ACC112 (cell line): ENCODE data around the gene TNNC2.
"Not testable (repeated sequence)": the region's sequence is repeated elsewhere in the genome, so short reads cannot be mapped to it uniquely, and the experiment has no call there.

Experiments
- H2AFZ ChIP-seq: fragments of 200-600 bp; sonication (generic); one replicate; pipeline ENCODE4 v1.6.0; 2017; ENCODE audit warnings: antibody characterized with exemption, low read length; ENCODE audit not compliant: unreplicated experiment
- H3K27ac ChIP-seq: fragments of 200-600 bp; sonication (generic); 2 replicates; pipeline ENCODE4 v1.5.1; 2014; ENCODE audit warnings: low read depth, mild to moderate bottlenecking, antibody characterized with exemption, low read length, moderate library complexity
- H3K27me3 ChIP-seq: fragments of 200-600 bp; sonication (generic); 2 replicates; pipeline ENCODE4 v1.6.1; 2014; ENCODE audit warnings: mild to moderate bottlenecking, antibody characterized with exemption, low read length, moderate library complexity, mixed read lengths; ENCODE audit not compliant: insufficient read depth
- H3K36me3 ChIP-seq: fragments of 200-600 bp; sonication (generic); 2 replicates; pipeline ENCODE4 v1.6.1; 2016; ENCODE audit warnings: mild to moderate bottlenecking, antibody characterized with exemption, low read length, moderate library complexity, mixed read lengths; ENCODE audit not compliant: insufficient read depth
- H3K4me1 ChIP-seq: fragments of 200-600 bp; sonication (generic); one replicate; pipeline ENCODE4 v1.6.1; 2016; ENCODE audit warnings: low read length, mixed read lengths; ENCODE audit not compliant: insufficient read depth, unreplicated experiment, control insufficient read depth
- H3K4me3 ChIP-seq: fragments of 200-600 bp; sonication (generic); 2 replicates; pipeline ENCODE4 v1.5.1; 2014; ENCODE audit warnings: mild to moderate bottlenecking, low read depth, low read length
- H3K79me2 ChIP-seq: fragments of 200-600 bp; sonication (generic); one replicate; pipeline ENCODE4 v1.6.0; 2016; ENCODE audit warnings: low read length; ENCODE audit not compliant: control insufficient read depth, unreplicated experiment, insufficient read depth

Gene TNNC2

GRCh38 chr20:45833883-45834796 lies 7.0 kb upstream of the TNNC2 start:
- Histone ChIP-seq H3K36me3 (no peaks in the 10 kb centered on the region), H2AFZ (peak overlapping the region; percentile 73), H3K27ac (peak overlapping the region; percentile 82), H3K4me1 (peaks cover 25% of the 10 kb centered on the region), H3K79me2 (peaks cover 16% of the 10 kb centered on the region), H3K27me3 (no peaks in the 10 kb centered on the region), H3K4me3 (peak overlapping the region; percentile 88)

- H3K4me1 ChIP-seq = peaks cover 25% of the 10 kb centered on the region
- peak within 1 kb of the TSS; percentile 82 for H3K27ac ChIP-seq
- H3K79me2 ChIP-seq = peaks cover 16% of the 10 kb centered on the region
- H3K36me3 ChIP-seq = no peaks in the 10 kb centered on the region
- H2AFZ ChIP-seq = peak within 1 kb of the TSS; percentile 73
- H3K4me3 ChIP-seq = peak within 1 kb of the TSS; percentile 88
- no peaks in the 10 kb centered on the region for H3K27me3 ChIP-seq
Observed at GRCh38 chr20:45833030-45833882, 6.1 kb upstream of the TNNC2 start, which contains the start of gene SNX21. SNX21 (plus strand) TSS chr20:45833799; CDS start chr20:45833920, 121 bp downstream.

GRCh38 chr20:45832619-45833018 lies 5.5 kb upstream of the TNNC2 start:
- no peak overlapping the region for H3K4me3 ChIP-seq
- no peak overlapping the region for H2AFZ ChIP-seq
- peak overlapping the region; percentile 82 for H3K27ac ChIP-seq
- H3K36me3 ChIP-seq = no peaks in the 10 kb centered on the region
- H3K79me2 ChIP-seq = peaks cover 16% of the 10 kb centered on the region
- peaks cover 25% of the 10 kb centered on the region for H3K4me1 ChIP-seq
- H3K27me3 ChIP-seq = no peaks in the 10 kb centered on the region

GRCh38 chr20:45829673-45830106 lies 2.6 kb upstream of the TNNC2 start:
- H3K27ac ChIP-seq, H3K27me3 ChIP-seq, H3K36me3 ChIP-seq, H3K79me2 ChIP-seq, H2AFZ ChIP-seq, H3K4me3 ChIP-seq: not testable (repeated sequence)
- H3K4me1 ChIP-seq = peaks cover 17% of the 10 kb centered on the region

GRCh38 chr20:45828589-45828988 lies 1.5 kb upstream of the TNNC2 start:
- Histone ChIP-seq H3K4me1 (peaks cover 15% of the 10 kb centered on the region), H3K36me3 (no peaks in the 10 kb centered on the region), H3K27ac (no peak overlapping the region), H3K4me3 (no peak overlapping the region), H2AFZ (no peak overlapping the region), H3K79me2 (no peaks in the 10 kb centered on the region), H3K27me3 (peaks cover under 1% of the 10 kb centered on the region; the same call in 1 of the 2 replicates)

- Histone ChIP-seq H3K36me3 (no peaks in the 10 kb centered on the region), H3K4me1 (peaks cover 13% of the 10 kb centered on the region), H3K27ac (no peak overlapping the region), H3K79me2 (no peaks in the 10 kb centered on the region), H2AFZ (no peak overlapping the region), H3K27me3 (peaks cover 6% of the 10 kb centered on the region; the same call in 1 of the 2 replicates), H3K4me3 (no peak overlapping the region)
Observed at GRCh38 chr20:45827712-45828111, 600 bp upstream of the TNNC2 start.

GRCh38 chr20:45826381-45827019 lies 612 bp downstream of the TNNC2 start:
- Histone ChIP-seq H3K4me1 (peaks cover 11% of the 10 kb centered on the region), H3K27ac (no peak overlapping the region), H2AFZ (peak overlapping the region; percentile 75), H3K36me3 (no peaks in the 10 kb centered on the region), H3K4me3 (no peak overlapping the region), H3K79me2 (no peaks in the 10 kb centered on the region), H3K27me3 (peaks cover 6% of the 10 kb centered on the region; the same call in 1 of the 2 replicates)

- Histone ChIP-seq H3K27ac (no peak overlapping the region), H2AFZ (no peak overlapping the region), H3K27me3 (peaks cover 6% of the 10 kb centered on the region; the same call in 1 of the 2 replicates), H3K79me2 (no peaks in the 10 kb centered on the region), H3K4me3 (peak overlapping the region; percentile 11; the same call in 1 of the 2 replicates), H3K36me3 (no peaks in the 10 kb centered on the region), H3K4me1 (peaks cover 11% of the 10 kb centered on the region)
Observed at GRCh38 chr20:45823949-45824835, 2.9 kb downstream of the TNNC2 start.

- Histone ChIP-seq H3K79me2 (no peaks in the 10 kb centered on the region), H3K4me1 (peaks cover 12% of the 10 kb centered on the region), H3K27ac (no peak overlapping the region), H2AFZ (no peak overlapping the region), H3K4me3 (no peak overlapping the region), H3K36me3 (no peaks in the 10 kb centered on the region), H3K27me3 (peaks cover 6% of the 10 kb centered on the region; the same call in 1 of the 2 replicates)
Observed at GRCh38 chr20:45822857-45823256, 4.3 kb downstream of the TNNC2 start.
